GM10248 (cell line): ENCODE measurements around the gene VAMP2.

ENCODE experiments used
- CTCF ChIA-PET: fragments of 300-600 bp; sonication (Branson Sonifier 250); formaldehyde crosslinking; extraction: SDS; loops from one replicate; lab custom pipeline; 2021; ENCODE audit warnings: antibody characterized with exemption; lab: Yijun Ruan, JAX
- POLR2A ChIA-PET: fragments of 350-650 bp; sonication (Branson Sonifier 250); formaldehyde crosslinking; extraction: SDS; loops from one replicate; lab custom pipeline; 2020; ENCODE audit warnings: antibody characterized with exemption; lab: Yijun Ruan, JAX
- DNase-seq: peaks from one replicate; pipeline ENCODE4 v3.0.0; 2012; ENCODE audit errors: extremely low spot score
- TF ChIP-seq, protein P1 (sequence below): IDR thresholded peaks from 2 replicates; pipeline ENCODE4 v1.5.1; 2012; ENCODE audit warnings: mild to moderate bottlenecking, low read depth; ENCODE audit errors: extremely low read depth, missing control alignments, control extremely low read depth

Gene VAMP2

DNA sequence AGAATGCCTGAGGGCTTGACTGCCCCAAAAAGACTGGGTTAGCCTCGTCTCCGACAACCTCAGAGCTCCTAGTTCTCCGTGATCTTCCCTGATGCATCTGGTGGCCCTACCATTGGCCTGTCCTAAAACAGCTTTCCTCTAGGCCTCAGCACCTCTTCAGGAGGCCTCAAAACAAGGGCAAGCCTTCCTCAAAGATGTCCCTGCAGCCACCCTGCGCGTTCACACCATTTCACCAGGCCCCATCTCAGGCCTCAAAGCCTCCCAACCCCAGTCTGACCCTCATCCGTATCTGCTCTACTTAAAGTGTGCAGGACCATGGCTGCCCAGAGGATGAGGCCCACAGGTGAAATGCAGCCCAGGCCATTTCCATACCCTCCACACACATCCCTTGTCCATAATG, 51.8 kb downstream of the VAMP2 start:
- TF ChIP-seq, protein P1, sequence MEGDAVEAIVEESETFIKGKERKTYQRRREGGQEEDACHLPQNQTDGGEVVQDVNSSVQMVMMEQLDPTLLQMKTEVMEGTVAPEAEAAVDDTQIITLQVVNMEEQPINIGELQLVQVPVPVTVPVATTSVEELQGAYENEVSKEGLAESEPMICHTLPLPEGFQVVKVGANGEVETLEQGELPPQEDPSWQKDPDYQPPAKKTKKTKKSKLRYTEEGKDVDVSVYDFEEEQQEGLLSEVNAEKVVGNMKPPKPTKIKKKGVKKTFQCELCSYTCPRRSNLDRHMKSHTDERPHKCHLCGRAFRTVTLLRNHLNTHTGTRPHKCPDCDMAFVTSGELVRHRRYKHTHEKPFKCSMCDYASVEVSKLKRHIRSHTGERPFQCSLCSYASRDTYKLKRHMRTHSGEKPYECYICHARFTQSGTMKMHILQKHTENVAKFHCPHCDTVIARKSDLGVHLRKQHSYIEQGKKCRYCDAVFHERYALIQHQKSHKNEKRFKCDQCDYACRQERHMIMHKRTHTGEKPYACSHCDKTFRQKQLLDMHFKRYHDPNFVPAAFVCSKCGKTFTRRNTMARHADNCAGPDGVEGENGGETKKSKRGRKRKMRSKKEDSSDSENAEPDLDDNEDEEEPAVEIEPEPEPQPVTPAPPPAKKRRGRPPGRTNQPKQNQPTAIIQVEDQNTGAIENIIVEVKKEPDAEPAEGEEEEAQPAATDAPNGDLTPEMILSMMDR, result no peak
- ChIA-PET POLR2A (no interaction called here), CTCF (interaction anchor here (0.7 to 10.9 kb wide), 23 partner anchors 8 to 379 kb away, joined by 3 to 191 read pairs (median 5); partner anchors contain the start of genes ALOX12B and ALOXE3)
- no peak for DNase-seq

DNA sequence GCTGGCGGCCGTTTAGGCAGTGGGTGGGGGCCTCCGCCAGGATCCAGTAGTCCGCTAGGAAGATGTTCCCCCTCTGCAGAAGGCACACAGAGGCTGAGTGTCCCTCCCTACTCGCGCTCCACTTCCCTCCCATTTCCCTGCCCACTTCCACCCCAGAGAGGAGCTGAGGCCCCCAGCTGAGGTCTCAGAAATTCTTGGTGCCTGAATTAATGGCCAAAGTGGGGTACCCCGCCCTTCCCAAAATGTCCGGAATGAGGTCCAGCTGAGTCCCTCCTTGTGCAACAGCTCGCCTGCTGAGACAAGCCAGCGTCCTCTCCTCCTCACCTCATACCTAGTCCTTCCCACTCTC, 52.3 kb downstream of the VAMP2 start:
- ChIA-PET POLR2A (no interaction called here), CTCF (interaction anchor here (0.5 to 10.9 kb wide), 25 partner anchors 9 to 379 kb away, joined by 3 to 191 read pairs (median 4); partner anchors contain the start of genes ALOX12B and ALOXE3)
- TF ChIP-seq, protein P1, result no peak
- DNase-seq, result no peak

DNA sequence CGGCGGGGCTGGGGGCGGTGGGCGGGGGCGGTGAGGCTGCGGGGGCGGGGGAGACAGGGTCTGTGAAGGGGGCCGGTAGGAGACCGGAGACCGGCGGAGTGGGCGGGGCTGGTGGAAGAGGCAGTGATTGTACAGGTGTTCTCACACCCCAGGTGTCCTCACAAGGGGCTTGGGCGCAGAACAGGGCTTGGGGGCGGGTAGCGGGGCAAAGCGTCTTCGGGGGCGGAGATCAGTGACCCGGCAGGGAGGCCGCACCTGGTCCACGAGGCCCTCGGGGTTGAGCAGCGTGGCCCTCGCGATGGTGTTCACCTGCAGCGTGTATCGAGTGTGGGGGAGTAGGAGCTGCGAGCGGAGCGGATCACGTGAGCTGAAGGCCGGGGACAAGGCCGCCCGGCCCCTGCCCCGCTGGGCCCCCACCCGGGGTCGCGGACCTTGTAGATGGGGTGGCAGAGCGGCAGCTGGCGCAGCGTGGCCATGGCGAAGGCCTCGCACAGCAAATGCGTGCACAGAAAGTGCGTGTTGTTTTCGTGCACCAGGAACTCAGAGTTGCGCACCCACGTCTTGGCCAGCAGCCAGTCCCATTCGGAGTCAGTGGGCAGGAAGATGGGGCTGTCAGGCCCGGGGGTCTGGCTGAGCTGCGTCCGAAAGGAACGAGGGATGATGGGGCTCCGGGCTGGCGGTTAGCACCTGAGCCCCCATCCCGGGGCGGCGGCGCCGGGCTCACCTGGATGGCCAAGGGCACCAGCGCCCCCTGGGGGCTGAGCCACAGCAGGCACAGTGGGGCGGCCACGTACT, 52.9 kb downstream of the VAMP2 start:
- TF ChIP-seq, protein P1, result peak; percentile 93
- POLR2A ChIA-PET, result no interaction called here
- CTCF ChIA-PET, result interaction anchor here (0.5 to 10.9 kb wide), 23 partner anchors 9 to 378 kb away, joined by 3 to 191 read pairs (median 5); partner anchors contain the start of genes ALOX12B and ALOXE3
- peak; percentile 87 for DNase-seq
